Measurements from ENCODE around the gene GMCL1.
"Not testable (repeated sequence)": the region's sequence is repeated elsewhere in the genome, so short reads cannot be mapped to it uniquely, and the experiment has no call there.

GMCL1 gene

DNA sequence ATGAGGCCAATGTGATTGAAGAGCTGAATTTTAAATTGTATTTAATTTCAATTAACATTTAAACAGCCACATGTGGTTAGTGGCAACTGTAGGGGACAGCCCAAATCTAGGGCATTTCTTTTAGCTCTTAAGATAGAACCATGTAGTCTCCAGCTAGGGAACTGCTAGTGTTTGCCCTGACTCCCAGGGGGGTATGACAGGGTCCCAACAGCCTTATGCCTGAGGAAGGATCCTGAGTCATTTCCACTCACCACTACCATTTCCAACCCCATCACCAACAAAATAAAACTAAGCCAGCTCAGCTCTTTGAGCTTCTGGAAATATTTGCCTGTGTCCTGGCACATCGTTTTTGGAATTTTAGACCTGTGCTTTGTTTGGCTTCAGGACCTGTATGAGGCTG is 13.7 kb upstream of the GMCL1 start:
- H3K9ac ChIP-seq (ENCODE audit: insufficient read length): no peak overlapping the region
- H3K4me3 ChIP-seq: no peak overlapping the region
- H3K27ac ChIP-seq: no peak overlapping the region

DNA sequence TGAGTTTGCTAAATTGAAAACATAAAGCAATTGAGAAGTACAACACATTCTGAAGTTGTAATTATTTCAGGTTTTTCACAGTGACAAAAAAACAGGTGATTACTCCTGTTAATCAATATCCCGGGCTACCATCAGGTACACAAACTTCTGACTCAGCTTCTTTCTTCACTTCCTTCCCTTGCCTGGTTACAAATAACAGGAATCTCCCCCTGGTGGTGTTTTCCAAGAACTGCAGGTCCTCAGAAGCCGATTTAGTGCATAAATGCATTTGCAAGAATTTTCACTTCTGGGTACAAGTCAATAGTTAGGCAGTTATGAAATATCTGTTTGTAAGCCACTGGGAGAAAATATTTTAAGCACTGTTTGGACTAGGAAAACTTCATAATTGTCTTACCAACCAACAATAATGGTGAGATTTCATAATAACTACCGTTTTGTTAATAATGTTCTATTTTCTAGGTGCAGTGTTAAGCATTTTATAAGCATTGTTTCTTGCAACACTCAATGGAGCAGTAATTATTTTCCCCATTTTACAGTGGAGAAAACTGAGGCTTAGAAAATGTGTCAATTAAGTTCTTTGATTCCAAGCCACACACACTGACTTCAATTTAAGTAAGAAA is 12.4 kb upstream of the GMCL1 start:
- TF ChIP-seq POLR2AphosphoS5 (IDR thresholded peaks at IDR 0.05; ENCODE audit: borderline replicate concordance, low read depth, low read length) (no peak), EZH2 (IDR thresholded peaks at IDR 0.05) (no peak), FOXP2 (optimal IDR thresholded peaks at IDR 0.05; ENCODE audit: control extremely low read depth, extremely low read length, insufficient read depth) (no peak)

More for the DNA sequence above, 13.7 kb upstream of the GMCL1 start:
- Histone ChIP-seq H3K9me3 (ENCODE audit: low read depth, low read length) (no peaks in the 10 kb centered on the region), H3K36me3 (ENCODE audit: insufficient read depth, low read length) (no peaks in the 10 kb centered on the region)
- DNase-seq (ENCODE audit: low read depth, low spot score): no peak
- TF ChIP-seq FOXP2 (optimal IDR thresholded peaks at IDR 0.05; ENCODE audit: control extremely low read depth, extremely low read length, insufficient read depth): no peak
- TF ChIP-seq POLR2AphosphoS5 (IDR thresholded peaks at IDR 0.05; ENCODE audit: borderline replicate concordance, low read depth, low read length): no peak
- TF ChIP-seq EZH2 (IDR thresholded peaks at IDR 0.05): no peak

DNA sequence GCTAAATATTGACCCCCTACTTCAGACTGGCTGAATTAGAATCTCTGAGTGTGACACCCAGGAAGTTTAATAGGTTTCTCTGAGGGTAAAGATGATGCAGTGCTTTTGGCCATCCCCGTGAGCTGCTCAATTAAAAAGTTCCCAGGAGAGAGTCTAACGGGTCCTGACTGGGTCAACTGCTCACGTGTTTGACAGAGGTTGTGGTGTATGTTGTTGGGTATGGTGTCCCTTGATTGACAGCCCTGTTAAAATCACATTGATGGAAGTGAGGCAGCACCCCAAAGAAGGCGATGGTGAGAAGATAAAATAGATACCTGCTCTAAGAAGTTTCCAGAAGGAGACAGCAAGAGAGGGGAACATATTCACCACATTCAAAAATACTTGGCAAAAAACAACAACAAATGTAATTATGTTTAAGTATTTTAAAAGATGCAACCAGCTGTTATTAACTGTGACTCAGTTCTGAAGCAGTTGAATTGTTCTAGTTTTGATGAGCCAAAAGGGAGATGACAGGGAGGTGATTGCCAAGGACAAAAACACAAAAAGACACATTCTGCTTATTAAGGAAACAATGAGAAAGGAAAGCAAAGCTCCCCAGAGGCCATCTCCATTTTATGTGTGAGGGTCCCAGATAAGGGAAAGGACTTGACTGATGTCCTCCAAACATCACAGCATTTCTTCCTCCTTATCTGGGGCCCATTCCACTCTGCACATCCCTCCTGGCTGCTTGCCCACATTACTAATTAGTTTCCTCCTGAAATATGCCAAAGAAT is 11.5 kb upstream of the GMCL1 start:
- no peak for DNase-seq (ENCODE audit: low read depth, low spot score)
- TF ChIP-seq POLR2AphosphoS5 (IDR thresholded peaks at IDR 0.05; ENCODE audit: borderline replicate concordance, low read depth, low read length) (no peak), FOXP2 (optimal IDR thresholded peaks at IDR 0.05; ENCODE audit: control extremely low read depth, extremely low read length, insufficient read depth) (no peak), EZH2 (IDR thresholded peaks at IDR 0.05) (no peak)
- no peaks in the 10 kb centered on the region for H3K36me3 ChIP-seq (ENCODE audit: insufficient read depth, low read length)
- no peak overlapping the region for H3K9ac ChIP-seq (ENCODE audit: insufficient read length)
- H3K4me3 ChIP-seq: no peak overlapping the region
- H3K9me3 ChIP-seq (ENCODE audit: low read depth, low read length): no peaks in the 10 kb centered on the region
- H3K27ac ChIP-seq: no peak overlapping the region

More for the DNA sequence above, 12.4 kb upstream of the GMCL1 start:
- Histone ChIP-seq H3K9me3 (ENCODE audit: low read depth, low read length) (no peaks in the 10 kb centered on the region), H3K36me3 (ENCODE audit: insufficient read depth, low read length) (no peaks in the 10 kb centered on the region), H3K9ac (ENCODE audit: insufficient read length) (no peak overlapping the region), H3K4me3 (no peak overlapping the region), H3K27ac (no peak overlapping the region)
- DNase-seq (ENCODE audit: low read depth, low spot score): peak; percentile 90

DNA sequence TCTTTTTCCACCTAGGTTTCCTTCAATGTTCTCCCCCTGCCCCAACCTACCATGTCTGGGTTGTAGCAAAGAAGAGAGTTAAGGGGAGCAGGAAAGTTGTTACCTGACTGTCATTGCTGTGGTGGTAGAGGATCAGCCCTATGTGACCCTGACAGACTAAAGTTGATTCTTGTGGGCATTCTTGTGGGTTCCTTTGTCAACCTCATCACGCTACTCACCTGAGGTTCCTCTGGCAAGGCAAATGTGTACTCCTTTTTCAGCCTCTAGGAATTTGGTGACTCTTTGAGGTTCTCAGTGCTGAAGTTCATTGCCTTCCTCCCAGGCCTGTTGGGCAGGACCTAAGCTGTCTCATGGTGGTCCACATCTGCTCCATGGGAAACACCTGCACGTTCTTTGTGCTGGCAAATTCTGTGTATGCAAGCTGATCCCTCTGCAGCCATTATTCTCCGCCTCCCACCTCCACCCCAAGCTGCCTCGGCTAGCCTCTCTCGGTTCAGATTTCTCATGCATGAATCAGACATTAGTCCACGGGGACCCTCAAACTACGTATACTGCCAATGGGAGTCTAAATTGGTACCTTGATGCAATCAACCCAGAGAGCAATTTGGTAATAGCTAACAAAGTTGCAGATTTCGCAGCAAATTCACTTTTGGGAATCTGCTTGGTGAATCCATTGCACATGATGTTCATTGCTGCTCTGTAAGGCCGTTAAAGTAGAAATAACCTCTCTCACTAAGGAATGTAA is 1.5 kb upstream of the GMCL1 start:
- no peak overlapping the region for H3K9ac ChIP-seq (ENCODE audit: insufficient read length)
- H3K36me3 ChIP-seq (ENCODE audit: insufficient read depth, low read length): no peaks in the 10 kb centered on the region
- no peaks in the 10 kb centered on the region for H3K9me3 ChIP-seq (ENCODE audit: low read depth, low read length)
- no peak overlapping the region for H3K27ac ChIP-seq
- no peak for TF ChIP-seq POLR2AphosphoS5 (IDR thresholded peaks at IDR 0.05; ENCODE audit: borderline replicate concordance, low read depth, low read length)
- no peak for TF ChIP-seq EZH2 (IDR thresholded peaks at IDR 0.05)
- no peak for TF ChIP-seq FOXP2 (optimal IDR thresholded peaks at IDR 0.05; ENCODE audit: control extremely low read depth, extremely low read length, insufficient read depth)
- no peak overlapping the region for H3K4me3 ChIP-seq
- DNase-seq (ENCODE audit: low read depth, low spot score): no peak

DNA sequence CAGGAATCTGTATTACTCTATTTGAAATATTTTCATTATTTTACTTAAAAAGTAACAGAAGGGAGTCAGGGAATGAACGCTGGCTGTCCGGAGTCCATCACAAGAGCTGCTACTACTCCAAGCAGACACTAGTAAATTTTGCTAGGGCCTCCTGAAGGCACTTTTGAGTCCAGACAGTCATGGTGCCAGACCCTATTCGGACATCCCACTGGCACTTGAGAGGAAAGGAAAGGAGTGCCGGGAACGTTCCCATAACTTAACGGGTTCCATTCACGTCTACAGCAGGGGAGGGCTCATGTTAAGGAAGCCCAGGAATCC is 563 bp upstream of the GMCL1 start:
- peak overlapping the region; percentile 84 for H3K9ac ChIP-seq (ENCODE audit: insufficient read length)
- peak overlapping the region; percentile 80 for H3K27ac ChIP-seq
- H3K9me3 ChIP-seq (ENCODE audit: low read depth, low read length): no peaks in the 10 kb centered on the region
- no peak for DNase-seq (ENCODE audit: low read depth, low spot score)
- no peaks in the 10 kb centered on the region; the same call in 1 of the 2 replicates for H3K36me3 ChIP-seq (ENCODE audit: insufficient read depth, low read length)
- TF ChIP-seq FOXP2 (optimal IDR thresholded peaks at IDR 0.05; ENCODE audit: control extremely low read depth, extremely low read length, insufficient read depth): no peak
- no peak for TF ChIP-seq EZH2 (IDR thresholded peaks at IDR 0.05)
- TF ChIP-seq POLR2AphosphoS5 (IDR thresholded peaks at IDR 0.05; ENCODE audit: borderline replicate concordance, low read depth, low read length): no peak
- H3K4me3 ChIP-seq: peak overlapping the region; percentile 88

DNA sequence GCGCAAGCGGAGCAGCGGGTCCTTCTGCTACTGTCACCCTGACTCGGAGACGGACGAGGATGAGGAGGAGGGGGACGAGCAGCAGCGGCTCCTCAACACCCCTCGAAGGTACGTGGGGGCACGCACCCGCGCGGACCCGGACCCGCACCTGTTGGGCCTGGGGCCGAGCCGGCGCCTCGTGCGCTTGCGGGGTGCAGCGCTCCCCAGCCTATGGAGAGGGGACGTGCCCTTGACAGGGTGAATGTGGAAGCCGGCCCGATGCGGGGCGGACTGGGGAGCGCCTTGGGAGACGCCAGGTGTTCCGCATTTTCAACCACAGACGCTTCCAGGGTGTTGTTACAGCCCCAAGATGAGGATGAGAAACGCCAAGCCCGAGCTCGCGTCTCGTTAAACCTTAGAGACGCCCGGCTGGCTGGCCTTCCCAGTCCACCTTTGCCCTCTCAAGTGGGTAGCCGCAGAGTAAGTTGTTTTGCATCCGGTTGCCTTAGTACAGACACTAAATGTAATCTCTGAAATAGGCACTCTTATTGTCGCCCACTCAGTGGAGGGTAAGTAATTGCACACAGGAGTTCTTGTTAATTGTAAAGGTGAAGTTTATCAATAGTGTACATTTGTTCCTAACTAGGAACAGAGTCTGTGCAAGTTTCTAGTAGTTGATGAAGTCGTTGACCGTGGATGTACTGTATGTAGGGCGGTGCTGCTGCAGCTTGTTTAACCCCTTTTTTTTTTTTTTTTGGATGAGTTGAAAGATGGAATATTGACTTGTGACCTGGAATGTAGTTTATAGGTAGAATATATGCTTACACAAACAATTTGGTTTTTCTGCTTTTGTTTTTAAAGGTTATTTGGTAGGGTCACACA is 815 bp downstream of the GMCL1 start:
- H3K9me3 ChIP-seq (ENCODE audit: low read depth, low read length): no peaks in the 10 kb centered on the region
- no peak for TF ChIP-seq FOXP2 (optimal IDR thresholded peaks at IDR 0.05; ENCODE audit: control extremely low read depth, extremely low read length, insufficient read depth)
- no peak for TF ChIP-seq EZH2 (IDR thresholded peaks at IDR 0.05)
- no peak for TF ChIP-seq POLR2AphosphoS5 (IDR thresholded peaks at IDR 0.05; ENCODE audit: borderline replicate concordance, low read depth, low read length)
- no peaks in the 10 kb centered on the region; the same call in 1 of the 2 replicates for H3K36me3 ChIP-seq (ENCODE audit: insufficient read depth, low read length)
- H3K9ac ChIP-seq (ENCODE audit: insufficient read length): peak overlapping the region; percentile 81
- peak overlapping the region; percentile 88 for H3K4me3 ChIP-seq
- DNase-seq (ENCODE audit: low read depth, low spot score): no peak
- no peak overlapping the region for H3K27ac ChIP-seq

DNA sequence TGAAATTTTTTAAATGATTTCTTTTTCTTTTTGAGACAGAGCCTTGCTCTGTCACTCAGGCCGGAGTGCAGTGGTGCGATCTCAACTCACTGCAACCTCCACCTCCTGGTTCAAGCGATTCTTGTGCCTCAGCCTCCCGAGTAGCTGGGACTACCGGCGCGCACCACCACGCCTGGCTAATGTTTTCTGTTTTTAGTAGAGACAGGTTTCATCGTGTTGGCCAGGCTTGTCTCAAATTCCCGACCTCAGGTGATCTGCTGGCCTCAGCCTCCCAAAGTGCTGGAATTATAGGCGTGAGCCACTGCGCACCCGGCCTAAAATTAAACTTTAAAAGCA is 1.4 kb downstream of the GMCL1 start:
- Histone ChIP-seq H3K4me3 (peak overlapping the region; percentile 88), H3K9ac (ENCODE audit: insufficient read length) (peak overlapping the region; percentile 81)
- DNase-seq (ENCODE audit: low read depth, low spot score); H3K27ac ChIP-seq; H3K36me3 ChIP-seq (ENCODE audit: insufficient read depth, low read length); H3K9me3 ChIP-seq (ENCODE audit: low read depth, low read length): not testable (repeated sequence)
